ENCODE results near the gene ERG28.

DNA sequence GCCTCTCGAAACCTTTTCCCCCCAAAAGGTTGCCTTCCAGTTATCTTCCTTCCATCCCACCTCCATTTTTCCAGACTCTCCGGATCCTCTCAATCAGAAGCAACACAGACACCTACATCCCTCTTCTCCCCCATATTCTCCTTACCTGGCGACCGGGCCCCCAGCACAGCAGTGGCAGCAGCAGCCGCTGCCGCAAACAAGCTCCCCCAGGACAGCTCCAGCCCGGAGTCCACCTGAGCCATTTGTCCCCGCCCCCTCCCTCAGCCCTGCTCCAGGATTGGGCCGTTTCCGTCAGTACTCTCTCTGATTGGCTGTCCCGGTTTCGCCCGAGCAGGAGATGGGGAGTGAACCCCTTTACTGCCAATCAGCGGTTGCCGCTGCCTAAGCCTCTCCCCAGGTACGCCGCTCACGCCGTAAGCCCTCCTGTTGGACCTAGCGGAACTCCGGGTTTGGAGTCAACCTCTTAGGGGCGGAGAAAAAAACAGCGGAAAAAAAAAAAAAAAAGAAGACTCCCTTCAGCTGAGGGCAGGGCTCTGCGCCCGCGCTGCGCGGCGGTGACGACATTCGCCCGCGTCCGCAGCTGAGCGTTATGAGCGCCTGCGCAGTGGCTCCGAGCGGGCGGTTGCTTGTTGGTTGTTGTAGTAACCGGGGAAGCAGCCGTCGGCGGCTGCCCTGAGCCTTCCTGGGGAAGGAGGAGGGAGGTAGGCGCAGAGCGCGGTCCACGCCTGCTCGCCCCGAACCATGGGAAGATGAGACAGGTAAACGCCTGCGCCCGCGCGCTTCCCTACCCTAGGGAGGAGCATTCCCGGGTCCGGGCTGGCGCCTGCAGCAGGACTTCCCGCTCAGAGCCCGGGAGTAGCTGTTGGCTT lies at the start of gene ERG28, which contains the start of gene TTLL5:
- peak; percentile 82 for TF ChIP-seq POLR2A (IDR thresholded peaks at IDR 0.05; ENCODE audit: low read depth, low read length)
- TF ChIP-seq FOXK2 (IDR thresholded peaks at IDR 0.05) = peak; percentile 54

All from GM12878 (cell line).